Measurements from ENCODE around the gene SNAPC3.

DNA sequence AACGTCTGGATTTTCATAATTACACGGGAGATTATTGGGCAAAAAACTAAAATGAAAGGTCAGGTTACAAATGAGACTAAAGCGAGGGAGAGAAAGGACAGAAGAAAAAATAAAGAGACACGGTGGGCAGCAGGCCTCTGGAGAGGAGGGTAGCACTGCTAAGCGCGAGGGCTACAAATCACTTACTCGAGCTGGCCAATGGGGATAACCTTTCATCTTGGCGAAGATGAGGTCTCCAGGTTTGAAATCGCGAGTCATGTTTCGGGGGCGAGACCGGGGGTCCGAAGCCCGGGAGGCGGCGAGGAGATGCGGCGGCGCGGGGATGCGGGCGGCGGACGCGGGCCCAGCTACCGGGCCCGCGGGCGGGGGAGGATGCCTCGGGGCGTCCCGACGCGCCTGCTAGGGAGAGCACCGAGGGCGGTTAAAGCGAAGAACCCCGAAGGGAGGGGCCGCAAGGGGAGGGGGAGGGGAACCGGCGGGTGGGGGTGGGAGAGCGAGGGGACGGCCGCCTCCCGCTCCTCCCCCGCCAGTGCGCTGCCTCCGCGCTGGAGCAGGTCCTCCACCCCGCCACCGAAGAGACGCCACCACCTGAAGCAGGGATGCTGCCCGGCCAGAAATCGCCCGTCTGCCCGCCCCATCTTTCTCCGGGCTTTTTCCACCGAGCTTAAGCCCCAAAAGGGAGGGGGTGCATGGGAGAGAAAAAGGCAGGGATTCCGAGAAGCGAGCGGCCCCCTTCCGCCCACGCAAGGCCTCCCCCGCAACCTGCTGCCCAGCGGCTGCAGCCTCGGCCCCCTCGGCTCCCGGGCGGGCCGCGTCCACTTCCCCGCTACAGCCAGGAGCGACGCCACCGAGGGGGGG lies 87.5 kb downstream of the SNAPC3 start:
- TF ChIP-seq, protein P1, sequence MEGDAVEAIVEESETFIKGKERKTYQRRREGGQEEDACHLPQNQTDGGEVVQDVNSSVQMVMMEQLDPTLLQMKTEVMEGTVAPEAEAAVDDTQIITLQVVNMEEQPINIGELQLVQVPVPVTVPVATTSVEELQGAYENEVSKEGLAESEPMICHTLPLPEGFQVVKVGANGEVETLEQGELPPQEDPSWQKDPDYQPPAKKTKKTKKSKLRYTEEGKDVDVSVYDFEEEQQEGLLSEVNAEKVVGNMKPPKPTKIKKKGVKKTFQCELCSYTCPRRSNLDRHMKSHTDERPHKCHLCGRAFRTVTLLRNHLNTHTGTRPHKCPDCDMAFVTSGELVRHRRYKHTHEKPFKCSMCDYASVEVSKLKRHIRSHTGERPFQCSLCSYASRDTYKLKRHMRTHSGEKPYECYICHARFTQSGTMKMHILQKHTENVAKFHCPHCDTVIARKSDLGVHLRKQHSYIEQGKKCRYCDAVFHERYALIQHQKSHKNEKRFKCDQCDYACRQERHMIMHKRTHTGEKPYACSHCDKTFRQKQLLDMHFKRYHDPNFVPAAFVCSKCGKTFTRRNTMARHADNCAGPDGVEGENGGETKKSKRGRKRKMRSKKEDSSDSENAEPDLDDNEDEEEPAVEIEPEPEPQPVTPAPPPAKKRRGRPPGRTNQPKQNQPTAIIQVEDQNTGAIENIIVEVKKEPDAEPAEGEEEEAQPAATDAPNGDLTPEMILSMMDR (IDR thresholded peaks at IDR 0.05; ENCODE audit: low read depth, low read length) = no peak
- no peak for TF ChIP-seq EZH2phosphoT487 (IDR thresholded peaks at IDR 0.05; ENCODE audit: low read depth)

All from OCI-LY3 (cell line).